IMR-90 (cell line): Measurements from ENCODE around the gene HPSE2. TPM values are rescaled to one million over a fixed set of nuclear protein-coding genes. Genes with fewer than 3 reads are reported as not detected.

ENCODE experiments used
- ATAC-seq: fragments of 200-7000 bp; cut with Tn5 transposase; 2 replicates; pipeline ENCODE4 v1.9.1; 2020; ENCODE audit warnings: low read depth, mild to moderate bottlenecking, moderate library complexity
- BruUV-seq: library from RNA; stranded (reverse); fragments of 400-500 nt; replicated peaks from 2 replicates; lab custom pipeline; 2021; lab: Mats Ljungman, UMichigan
- CTCF ChIA-PET: fragments of 300-600 bp; formaldehyde crosslinking; extraction: SDS; loops from one replicate; lab custom pipeline; 2021; ENCODE audit warnings: antibody characterized with exemption; lab: Yijun Ruan, JAX
- POLR2A ChIA-PET: fragments of 300-600 bp; sonication (Branson Sonifier 250); formaldehyde crosslinking; loops from one replicate; lab custom pipeline; 2022; ENCODE audit warnings: antibody characterized with exemption; ENCODE audit not compliant: unreplicated experiment; lab: Charles Lee
- DNase-seq: peaks from one replicate; pipeline ENCODE4 v3.0.0; 2013
- H2AFZ ChIP-seq: replicated peaks from 2 replicates; pipeline ENCODE3; 2013; ENCODE audit warnings: low read length, mild to moderate bottlenecking; ENCODE audit not compliant: poor library complexity
- H2AK5ac ChIP-seq: 2 replicates; pipeline ENCODE4 v1.6.1; 2013; ENCODE audit warnings: low read depth, low read length, inconsistent platforms
- H2AK9ac ChIP-seq: replicated peaks from 2 replicates; pipeline ENCODE3; 2013; ENCODE audit warnings: mild to moderate bottlenecking, low read depth, low read length, moderate library complexity; ENCODE audit not compliant: poor library complexity
- H2BK120ac ChIP-seq: 2 replicates; pipeline ENCODE4 v1.6.1; 2013; ENCODE audit warnings: low read depth, low read length, inconsistent platforms
- H2BK15ac ChIP-seq: 3 replicates; pipeline ENCODE4 v1.6.1; 2013; ENCODE audit warnings: low read depth, low read length, inconsistent platforms
- H2BK20ac ChIP-seq: 2 replicates; pipeline ENCODE4 v1.6.1; 2013; ENCODE audit warnings: low read depth, mild to moderate bottlenecking, inconsistent platforms, low read length, moderate library complexity
- H2BK5ac ChIP-seq: 2 replicates; pipeline ENCODE4 v1.6.1; 2013; ENCODE audit warnings: mild to moderate bottlenecking, low read depth, low read length, inconsistent platforms; ENCODE audit not compliant: poor library complexity, severe bottlenecking
- H3K14ac ChIP-seq: replicated peaks from 2 replicates; pipeline ENCODE4 v1.6.1; 2013; ENCODE audit warnings: low read depth, low read length, inconsistent platforms
- H3K18ac ChIP-seq: 2 replicates; pipeline ENCODE4 v1.6.1; 2013; ENCODE audit warnings: low read depth, low read length, control low read depth
- H3K23ac ChIP-seq: 2 replicates; pipeline ENCODE4 v1.6.1; 2013; ENCODE audit warnings: low read depth, low read length, inconsistent platforms
- H3K27ac ChIP-seq: 2 replicates; pipeline ENCODE4 v1.5.1; 2013; ENCODE audit warnings: mild to moderate bottlenecking, control low read depth, low read length; ENCODE audit not compliant: insufficient read depth
- H3K27me3 ChIP-seq: 2 replicates; pipeline ENCODE4 v1.6.1; 2013; ENCODE audit warnings: low read length; ENCODE audit not compliant: control insufficient read depth, insufficient read depth
- H3K36me3 ChIP-seq: 2 replicates; pipeline ENCODE4 v1.6.1; 2013; ENCODE audit warnings: low read length, mixed read lengths; ENCODE audit not compliant: control insufficient read depth, insufficient read depth
- H3K4ac ChIP-seq: 2 replicates; pipeline ENCODE4 v1.6.1; 2013; ENCODE audit warnings: low read depth, low read length, inconsistent platforms
- H3K4me1 ChIP-seq: 2 replicates; pipeline ENCODE4 v1.6.1; 2013; ENCODE audit warnings: low read length, mixed read lengths; ENCODE audit not compliant: control insufficient read depth, insufficient read depth
- H3K4me2 ChIP-seq: 2 replicates; pipeline ENCODE4 v1.6.1; 2013; ENCODE audit warnings: low read depth, mild to moderate bottlenecking, control low read depth, low read length, moderate library complexity
- H3K4me3 ChIP-seq: 2 replicates; pipeline ENCODE4 v1.5.1; 2013; ENCODE audit warnings: low read depth, mild to moderate bottlenecking, control low read depth, low read length, moderate library complexity; ENCODE audit not compliant: insufficient read depth
- H3K56ac ChIP-seq: 2 replicates; pipeline ENCODE4 v1.6.1; 2013; ENCODE audit warnings: low read length, inconsistent platforms; ENCODE audit not compliant: insufficient read depth; ENCODE audit errors: extremely low read depth
- H3K79me1 ChIP-seq, 2 experiments: 2 replicates each; pipeline ENCODE4 v1.6.1; 2013; ENCODE audit warnings: low read length in 2 of 2, inconsistent platforms in 1 of 2, low read depth in 1 of 2
- H3K9ac ChIP-seq: 2 replicates; pipeline ENCODE4 v1.6.1; 2013; ENCODE audit warnings: low read depth, low read length, control low read depth
- H3K9me1 ChIP-seq: 2 replicates; pipeline ENCODE4 v1.6.1; 2013; ENCODE audit warnings: low read length, inconsistent platforms; ENCODE audit not compliant: insufficient read depth
- H3K9me3 ChIP-seq: 2 replicates; pipeline ENCODE4 v1.6.1; 2013; ENCODE audit warnings: low read length; ENCODE audit not compliant: control insufficient read depth, insufficient read depth
- H4K20me1 ChIP-seq: 2 replicates; pipeline ENCODE4 v1.6.1; 2013; ENCODE audit warnings: low read length, inconsistent platforms; ENCODE audit not compliant: insufficient read depth
- H4K5ac ChIP-seq: 2 replicates; pipeline ENCODE4 v1.6.1; 2013; ENCODE audit warnings: mild to moderate bottlenecking, low read depth, low read length, control low read depth
- H4K8ac ChIP-seq, 2 experiments: 2 replicates each; pipeline ENCODE4 v1.6.1; 2013; ENCODE audit warnings: low read depth in 2 of 2, low read length in 2 of 2, control low read depth in 1 of 2, inconsistent platforms in 1 of 2
- H4K91ac ChIP-seq: 2 replicates; pipeline ENCODE4 v1.6.1; 2013; ENCODE audit warnings: low read depth, low read length, inconsistent platforms; ENCODE audit not compliant: insufficient read depth
- BHLHE40 ChIP-seq: fragments of 150-350 bp; IDR thresholded peaks from 2 replicates; pipeline ENCODE4 v1.6.1; 2016; ENCODE audit warnings: mild to moderate bottlenecking, low read depth, low read length
- CEBPB ChIP-seq: IDR thresholded peaks from 2 replicates; pipeline ENCODE4 v1.6.1; 2012; ENCODE audit warnings: low read depth, low read length, improper control_type of control experiment
- CHD1 ChIP-seq: IDR thresholded peaks from 2 replicates; pipeline ENCODE4 v1.6.1; 2012; ENCODE audit warnings: low read depth, low read length, improper control_type of control experiment
- FOS ChIP-seq: fragments of 150-350 bp; IDR thresholded peaks from 2 replicates; pipeline ENCODE4 v1.6.1; 2016; ENCODE audit warnings: low read depth, low read length
- MAFK ChIP-seq: IDR thresholded peaks from 2 replicates; pipeline ENCODE4 v1.6.1; 2012; ENCODE audit warnings: low read depth, low read length, improper control_type of control experiment
- MAZ ChIP-seq: IDR thresholded peaks from 2 replicates; pipeline ENCODE4 v1.6.1; 2012; ENCODE audit warnings: low read depth, mild to moderate bottlenecking, low read length, improper control_type of control experiment, moderate library complexity, borderline replicate concordance
- MXI1 ChIP-seq: IDR thresholded peaks from 2 replicates; pipeline ENCODE4 v1.6.1; 2012; ENCODE audit warnings: low read depth, mild to moderate bottlenecking, low read length, moderate library complexity, borderline replicate concordance
- NFE2L2 ChIP-seq: fragments of 150-350 bp; IDR thresholded peaks from 2 replicates; pipeline ENCODE4 v1.6.1; 2016; ENCODE audit warnings: low read depth, mild to moderate bottlenecking, low read length
- POLR2A ChIP-seq: IDR thresholded peaks from 2 replicates; pipeline ENCODE4 v1.6.1; 2012; ENCODE audit warnings: mild to moderate bottlenecking, low read depth, low read length
- RAD21 ChIP-seq: IDR thresholded peaks from 2 replicates; pipeline ENCODE4 v1.6.1; 2012; ENCODE audit warnings: low read length, improper control_type of control experiment
- RCOR1 ChIP-seq: IDR thresholded peaks from 2 replicates; pipeline ENCODE4 v1.6.1; 2012; ENCODE audit warnings: mild to moderate bottlenecking, low read length, improper control_type of control experiment; ENCODE audit not compliant: insufficient replicate concordance
- RFX5 ChIP-seq: IDR thresholded peaks from 2 replicates; pipeline ENCODE4 v1.8.0; 2012; ENCODE audit warnings: low read depth, mild to moderate bottlenecking, low read length, moderate library complexity
- WGBS, 2 experiments: methylation state at CpG; one replicate each; pipeline versions ENCODE4 v1.1.5 to v1.1.7; 2013; ENCODE audit warnings: missing lambda C conversion rate in 2 of 2; ENCODE audit not compliant: insufficient read length in 1 of 2; ENCODE audit errors: extremely low coverage in 2 of 2; 5-methylcytosine and 5-hydroxymethylcytosine counted together
- dilution Hi-C: fragments of 300-500 bp; cut with HindIII; formaldehyde crosslinking; loops from one replicate; pipeline ENCODE4 v1.14.3; 2018; ENCODE audit warnings: low sequenced_read_pairs; ENCODE audit not compliant: unreplicated experiment
- in situ Hi-C: fragments of 300-500 bp; cut with MboI; formaldehyde crosslinking; loops from 3 replicates; pipeline ENCODE4 v1.14.3; 2019; ENCODE audit warnings: low sequenced_read_pairs, inconsistent platforms, mixed read lengths
- intact Hi-C: fragments of 100-400 bp; cut with micrococcal nuclease; formaldehyde crosslinking; loops from 2 replicates; pipeline ENCODE4 v1.10.0; 2022
- polyA plus RNA-seq, 3 experiments: library from polyadenylated mRNA; depleted of rRNA; stranded (reverse); fragments of >200 nt; gene quantifications; 2 replicates each; pipeline ENCODE4 v1.2.3, GENCODE V29; 2012; ENCODE audit warnings: low replicate concordance in 1 of 3
- total RNA-seq: library from RNA; depleted of rRNA; stranded (reverse); fragments of >200 nt; gene quantifications from 2 replicates; pipeline ENCODE4 v1.2.3, GENCODE V29; 2012
- TF ChIP-seq, protein P1 (sequence below): fragments of 150-350 bp; IDR thresholded peaks from 2 replicates; pipeline ENCODE4 v1.6.1; 2017; ENCODE audit warnings: mild to moderate bottlenecking, antibody characterized with exemption, low read length, low read depth
- TF ChIP-seq, protein P2 (sequence below): fragments of 150-350 bp; IDR thresholded peaks from 2 replicates; pipeline ENCODE4 v1.6.1; 2016; ENCODE audit warnings: low read depth, mild to moderate bottlenecking, low read length, moderate library complexity, borderline replicate concordance

HPSE2 gene
- total and polyA plus RNA-seq, 2 of the 4 experiments (the other 2 are of a cell fraction) = not detected

DNA sequence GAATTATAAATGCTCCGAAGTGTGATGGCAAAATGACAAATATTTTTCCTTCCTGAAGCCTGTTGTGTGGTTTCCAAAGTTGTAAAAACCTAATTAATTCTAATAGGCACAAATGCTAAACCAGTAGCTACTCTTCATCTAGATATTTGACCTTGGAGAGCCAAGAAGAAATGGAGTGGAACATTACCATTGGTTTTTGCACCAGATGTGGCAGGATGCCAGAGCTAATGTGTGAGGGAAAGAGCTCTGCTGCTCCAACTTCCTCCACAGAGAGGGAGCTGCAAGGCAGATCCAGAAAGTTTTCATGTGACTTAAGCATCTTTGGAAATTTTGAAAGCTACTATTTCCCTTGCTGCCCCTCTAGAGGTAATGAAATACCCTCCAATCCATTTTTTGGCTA lies 723.8 kb downstream of the HPSE2 start:
- Histone ChIP-seq H3K23ac (no peak overlapping the region), H3K9me1 (no peaks in the 10 kb centered on the region), H3K18ac (no peak overlapping the region), H2BK20ac (no peak overlapping the region), H2BK15ac (no peak overlapping the region), H3K36me3 (no peaks in the 10 kb centered on the region), H2AK9ac (no peak overlapping the region), H3K27me3 (no peaks in the 10 kb centered on the region), H3K4me1 (no peaks in the 10 kb centered on the region), H3K56ac (no peak overlapping the region), H2AK5ac (no peak overlapping the region), H4K5ac (no peak overlapping the region), H3K9me3 (no peaks in the 10 kb centered on the region), H3K27ac (no peak overlapping the region), H4K20me1 (no peaks in the 10 kb centered on the region), H2AFZ (no peak overlapping the region), H3K4me2 (no peak overlapping the region), H4K91ac (no peak overlapping the region), H2BK5ac (no peak overlapping the region), H2BK120ac (no peak overlapping the region), H3K79me1 (no peaks in the 10 kb centered on the region), H3K14ac (no peak overlapping the region), H4K8ac (no peak overlapping the region), H3K9ac (no peak overlapping the region), H3K4me3 (no peak overlapping the region), H3K4ac (no peak overlapping the region)
- in situ Hi-C loops = no loop called here
- ChIA-PET POLR2A (no interaction called here), CTCF (no interaction called here)
- BruUV-seq = no TSS peak
- TF ChIP-seq CEBPB (no peak), BHLHE40 (no peak), RAD21 (no peak), MAZ (no peak), RFX5 (no peak), CHD1 (no peak), POLR2A (no peak), MAFK (no peak), FOS (no peak), MXI1 (no peak), RCOR1 (no peak), NFE2L2 (no peak)
- TF ChIP-seq, protein P1, sequence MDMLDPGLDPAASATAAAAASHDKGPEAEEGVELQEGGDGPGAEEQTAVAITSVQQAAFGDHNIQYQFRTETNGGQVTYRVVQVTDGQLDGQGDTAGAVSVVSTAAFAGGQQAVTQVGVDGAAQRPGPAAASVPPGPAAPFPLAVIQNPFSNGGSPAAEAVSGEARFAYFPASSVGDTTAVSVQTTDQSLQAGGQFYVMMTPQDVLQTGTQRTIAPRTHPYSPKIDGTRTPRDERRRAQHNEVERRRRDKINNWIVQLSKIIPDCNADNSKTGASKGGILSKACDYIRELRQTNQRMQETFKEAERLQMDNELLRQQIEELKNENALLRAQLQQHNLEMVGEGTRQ = no peak
- TF ChIP-seq, protein P2, sequence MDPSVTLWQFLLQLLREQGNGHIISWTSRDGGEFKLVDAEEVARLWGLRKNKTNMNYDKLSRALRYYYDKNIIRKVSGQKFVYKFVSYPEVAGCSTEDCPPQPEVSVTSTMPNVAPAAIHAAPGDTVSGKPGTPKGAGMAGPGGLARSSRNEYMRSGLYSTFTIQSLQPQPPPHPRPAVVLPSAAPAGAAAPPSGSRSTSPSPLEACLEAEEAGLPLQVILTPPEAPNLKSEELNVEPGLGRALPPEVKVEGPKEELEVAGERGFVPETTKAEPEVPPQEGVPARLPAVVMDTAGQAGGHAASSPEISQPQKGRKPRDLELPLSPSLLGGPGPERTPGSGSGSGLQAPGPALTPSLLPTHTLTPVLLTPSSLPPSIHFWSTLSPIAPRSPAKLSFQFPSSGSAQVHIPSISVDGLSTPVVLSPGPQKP = no peak
- DNase-seq (no peak), ATAC-seq (no peak)
- intact Hi-C loops = no loop called here
- dilution Hi-C loops = no loop called here
- WGBS, 2 experiments = no CpG with 5 or more reads among the region's 1 CpG
